ENCODE results near the gene LRRC4B. TPM values are rescaled to one million over a fixed set of nuclear protein-coding genes. Genes with fewer than 3 reads are reported as not detected.
"Not testable (repeated sequence)": the region's sequence is repeated elsewhere in the genome, so short reads cannot be mapped to it uniquely, and the experiment has no call there.

Gene LRRC4B
- total RNA-seq, 1 donor from 2014 or later: 4.6 TPM

GRCh38 chr19:50606059-50606836 lies 38.0 kb upstream of the LRRC4B start:
- DNase-seq; H3K36me3 ChIP-seq; H3K4me3 ChIP-seq; intact Hi-C loops (cut with DNase I); H3K27ac ChIP-seq; H3K9me3 ChIP-seq; H3K27me3 ChIP-seq; H3K4me1 ChIP-seq: not testable (repeated sequence)
- peak; percentile 80 for ATAC-seq
- TF ChIP-seq CTCF (IDR thresholded peaks at IDR 0.05): peak; percentile 23

DNA sequence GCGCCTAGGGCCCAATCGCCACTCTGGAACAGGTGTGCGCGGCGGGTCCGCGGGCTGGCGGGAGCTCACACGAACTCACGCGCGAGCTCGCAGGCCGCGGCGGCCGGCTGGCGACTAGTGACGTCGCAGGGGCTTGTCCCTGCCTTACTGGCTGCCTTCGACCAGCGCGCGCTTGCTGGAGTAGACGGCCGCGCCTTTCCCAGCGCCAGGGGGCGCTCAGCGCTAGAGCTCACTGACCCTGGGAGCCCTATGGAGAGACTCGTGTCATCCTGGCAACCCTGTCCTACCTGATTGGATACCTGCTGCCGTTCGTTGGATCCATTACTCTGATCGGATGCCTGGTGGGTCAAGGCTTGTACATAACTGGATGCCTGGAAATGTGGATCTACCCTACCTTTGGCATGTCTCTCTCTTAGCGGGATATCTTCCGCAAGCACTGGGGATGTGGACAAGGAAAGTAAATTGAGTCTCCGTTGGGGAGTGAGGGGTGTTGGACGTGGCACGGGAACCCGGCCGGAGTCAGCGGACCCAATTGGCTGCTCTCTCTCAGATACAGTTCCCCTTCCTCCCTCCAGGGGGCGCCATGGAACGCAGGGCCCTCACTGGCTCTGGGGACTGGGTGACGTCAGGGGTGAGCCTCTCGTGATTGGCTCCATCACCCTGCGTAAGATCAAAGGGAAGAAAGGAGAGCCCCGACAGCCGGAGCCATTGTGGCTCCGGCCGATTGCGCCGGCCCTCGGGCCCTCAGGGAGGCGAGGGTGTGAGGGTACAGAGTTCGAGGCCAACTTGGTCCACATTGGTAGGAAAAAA lies 36.2 kb upstream of the LRRC4B start:
- H3K9me3 ChIP-seq; H3K27ac ChIP-seq; H3K4me1 ChIP-seq; DNase-seq; H3K4me3 ChIP-seq; intact Hi-C loops (cut with DNase I); H3K36me3 ChIP-seq: not testable (repeated sequence)
- ATAC-seq: peak; percentile 70
- H3K27me3 ChIP-seq: peaks cover 17% of the 10 kb centered on the region

DNA sequence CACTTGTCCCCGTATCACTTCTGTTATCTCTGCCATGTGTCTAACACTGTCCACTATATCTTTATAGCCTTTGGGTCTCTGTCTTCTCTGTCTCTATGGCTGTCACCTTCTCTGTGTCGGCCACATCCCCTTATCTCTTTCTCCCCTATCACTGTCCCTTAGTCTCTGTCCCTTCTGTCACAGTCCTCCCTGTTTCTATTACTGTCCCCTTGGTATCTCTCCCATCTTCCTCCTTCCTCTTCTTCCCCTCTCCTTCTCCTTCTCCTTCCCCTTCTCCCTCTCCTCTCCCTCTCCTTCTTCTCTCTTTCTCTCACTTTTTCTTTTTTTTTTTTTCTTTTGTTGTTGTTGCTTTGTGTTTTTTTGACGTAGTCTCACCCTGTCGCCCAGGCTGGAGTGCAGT lies 34.7 kb upstream of the LRRC4B start:
- peaks cover 22% of the 10 kb centered on the region for H3K27me3 ChIP-seq
- H3K4me1 ChIP-seq: no peaks in the 10 kb centered on the region
- ATAC-seq (no peak), DNase-seq (no peak)
- intact Hi-C loops (cut with DNase I): no loop called here
- TF ChIP-seq CTCF (IDR thresholded peaks at IDR 0.05): no peak
- H3K9me3 ChIP-seq: no peaks in the 10 kb centered on the region
- no peak overlapping the region for H3K4me3 ChIP-seq
- no peaks in the 10 kb centered on the region for H3K36me3 ChIP-seq
- no peak overlapping the region for H3K27ac ChIP-seq

DNA sequence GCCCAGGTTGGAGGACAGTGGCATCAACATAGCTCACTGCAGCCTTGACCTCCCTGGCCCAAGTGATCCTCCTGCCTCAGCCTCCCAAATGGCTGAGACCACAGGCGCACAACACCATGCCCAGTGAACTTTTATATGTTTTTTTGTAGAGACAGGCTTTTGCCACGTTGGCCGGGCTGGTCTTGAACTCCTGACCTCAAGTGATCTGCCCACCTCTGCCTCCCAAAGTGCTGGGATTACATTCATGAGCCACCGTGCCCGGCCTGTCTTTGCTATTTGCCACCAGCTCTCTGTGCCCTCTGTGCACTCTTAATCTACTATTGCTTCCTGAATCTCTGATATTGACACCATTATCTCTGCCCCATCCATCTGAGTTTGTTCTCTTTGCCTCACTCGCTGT lies 34.3 kb upstream of the LRRC4B start:
- intact Hi-C loops (cut with DNase I): no loop called here
- no peaks in the 10 kb centered on the region for H3K36me3 ChIP-seq
- no peak overlapping the region for H3K27ac ChIP-seq
- no peak for ATAC-seq
- no peak for TF ChIP-seq CTCF (IDR thresholded peaks at IDR 0.05)
- no peaks in the 10 kb centered on the region for H3K4me1 ChIP-seq
- peaks cover 22% of the 10 kb centered on the region for H3K27me3 ChIP-seq
- H3K9me3 ChIP-seq: no peaks in the 10 kb centered on the region
- no peak overlapping the region for H3K4me3 ChIP-seq
- no peak for DNase-seq

DNA sequence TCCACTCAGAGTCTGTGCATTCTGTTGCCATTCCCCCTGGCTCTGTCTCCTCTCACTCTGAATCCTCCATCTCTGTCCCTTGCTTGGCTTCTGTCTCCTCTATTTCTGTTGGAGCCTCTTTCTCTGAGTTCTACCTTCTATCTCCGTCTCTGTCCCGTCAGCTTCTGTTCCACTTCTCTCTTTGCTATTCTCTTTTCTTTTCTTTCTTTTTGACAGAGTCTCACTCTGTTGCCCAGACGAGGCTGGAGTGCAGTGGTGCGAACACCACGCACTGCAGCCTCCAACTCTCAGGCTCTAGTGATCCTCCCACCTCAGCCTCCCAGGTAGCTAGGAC lies 33.8 kb upstream of the LRRC4B start:
- no peak for TF ChIP-seq CTCF (IDR thresholded peaks at IDR 0.05)
- Histone ChIP-seq H3K27me3 (peaks cover 22% of the 10 kb centered on the region), H3K9me3 (no peaks in the 10 kb centered on the region), H3K4me1 (no peaks in the 10 kb centered on the region), H3K36me3 (no peaks in the 10 kb centered on the region), H3K4me3 (no peak overlapping the region), H3K27ac (no peak overlapping the region)
- ATAC-seq (no peak), DNase-seq (no peak)
- intact Hi-C loops (cut with DNase I): no loop called here

DNA sequence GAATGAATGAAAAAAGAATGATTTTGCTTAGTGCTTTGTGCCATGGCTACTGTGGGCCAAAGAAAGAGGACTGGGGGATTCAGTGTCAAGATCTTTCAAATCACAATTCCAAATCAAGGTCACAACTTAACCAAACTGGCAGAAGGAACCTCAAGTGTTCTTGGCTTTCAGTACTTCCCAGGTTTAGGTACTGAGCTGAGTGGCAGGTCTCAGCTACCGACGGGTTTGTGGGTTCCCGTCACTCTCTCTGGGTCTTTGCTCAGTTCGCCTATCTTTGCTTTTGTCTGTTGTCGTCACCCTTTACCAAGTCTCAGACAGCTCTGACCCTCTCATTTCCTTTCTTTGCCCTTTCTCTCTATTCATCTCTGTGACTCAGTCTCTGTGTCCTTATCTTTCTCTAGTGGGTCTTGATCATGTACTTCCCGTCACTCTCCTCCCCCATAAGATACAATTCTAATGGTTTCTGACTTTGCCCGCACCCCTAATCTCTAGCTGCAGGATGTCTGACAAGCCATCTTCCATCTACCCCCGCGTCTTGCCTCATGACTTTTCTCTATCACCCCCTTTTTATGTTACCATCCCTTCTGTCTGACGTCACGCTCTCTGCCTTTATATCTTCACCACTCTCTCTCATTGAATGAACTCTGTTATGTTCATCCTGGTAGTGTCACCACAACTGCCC lies 33.3 kb upstream of the LRRC4B start:
- no peaks in the 10 kb centered on the region for H3K36me3 ChIP-seq
- H3K9me3 ChIP-seq: no peaks in the 10 kb centered on the region
- TF ChIP-seq CTCF (IDR thresholded peaks at IDR 0.05): no peak
- peaks cover 22% of the 10 kb centered on the region for H3K27me3 ChIP-seq
- DNase-seq (no peak), ATAC-seq (no peak)
- H3K27ac ChIP-seq: no peak overlapping the region
- intact Hi-C loops (cut with DNase I): no loop called here
- no peak overlapping the region for H3K4me3 ChIP-seq
- H3K4me1 ChIP-seq: no peaks in the 10 kb centered on the region
